Mucosa of descending colon (tissue), 3 donors: ENCODE results near the gene LOXL1. TPM values are rescaled to one million over a fixed set of nuclear protein-coding genes. Genes with fewer than 3 reads are reported as not detected.

ENCODE experiments used
- ATAC-seq: fragments of 200-7000 bp; cut with Tn5 transposase; one replicate; pipeline ENCODE4 v1.9.1; 2020; ENCODE audit warnings: mild to moderate bottlenecking, moderate library complexity
- DNase-seq, 3 donors: peaks; one replicate each; pipeline ENCODE4 v3.0.0-alpha.2; 2020
- H3K36me3 ChIP-seq: fragments of 200-600 bp; one replicate; pipeline ENCODE4 v1.8.0; 2021; ENCODE audit warnings: low read depth, mild to moderate bottlenecking
- H3K4me1 ChIP-seq: fragments of 200-600 bp; one replicate; pipeline ENCODE4 v1.8.0; 2021; ENCODE audit warnings: low read depth, mild to moderate bottlenecking
- H3K4me3 ChIP-seq: fragments of 200-600 bp; one replicate; pipeline ENCODE4 v1.8.0; 2021; ENCODE audit warnings: mild to moderate bottlenecking
- H3K9me3 ChIP-seq: fragments of 200-600 bp; one replicate; pipeline ENCODE4 v1.8.0; 2021; ENCODE audit warnings: mild to moderate bottlenecking
- CTCF ChIP-seq: fragments of 200-600 bp; IDR thresholded peaks from one replicate; pipeline ENCODE4 v1.8.0; 2022; ENCODE audit warnings: antibody characterized with exemption, mild to moderate bottlenecking
- intact Hi-C, 2 donors: fragments of 100-400 bp; cut with DNase I in 1 of 2; cut with micrococcal nuclease in 1 of 2; formaldehyde crosslinking; loops; one replicate each; pipeline versions ENCODE4 v1.11.0 to v1.11.1; 2022; cut with DNase I, micrococcal nuclease
- total RNA-seq, 3 donors: library from RNA; stranded (reverse); fragmentation: NEBNext Ultra II Directional in 2 of 3; extraction: Animal tissue kit (Norgen Biotek cat#: 25700) in 2 of 3; gene quantifications; one replicate each; pipeline versions ENCODE4 v1.2.1 to v1.2.4, GENCODE V29; 2021 to 2023
- donor health status: DM: no; HTN: no; CAD: no; lungs with moderate emphysema.
- donor health status: DM: no; HTN: no; CAD: no.
- donor health status: DM: no; HTN: yes; CAD: no.

LOXL1 gene
- total RNA-seq, 3 donors from 2014 or later = 0.87 to 7.9 (median 5.1) TPM

DNA sequence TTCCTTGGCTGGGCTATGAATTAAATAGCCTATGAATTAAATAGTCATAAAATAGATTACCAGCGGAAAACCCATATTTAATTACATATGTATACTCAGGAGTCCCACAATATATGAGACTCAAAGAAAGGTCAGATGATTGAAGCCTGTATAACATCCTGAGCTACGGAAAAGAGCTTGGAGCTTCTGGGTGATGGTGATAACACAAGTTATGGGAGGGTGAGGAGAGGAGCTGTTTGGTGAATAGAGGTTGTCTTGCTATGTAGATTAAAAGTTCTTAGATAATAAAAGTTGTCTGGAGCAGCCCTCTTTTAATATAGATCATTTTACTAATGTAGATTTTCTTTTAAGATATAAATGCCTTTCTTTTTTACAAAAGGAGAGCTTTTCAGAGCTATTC, 70.0 kb downstream of the LOXL1 start:
- intact Hi-C loops = no loop called here
- Histone ChIP-seq H3K4me1 (peaks cover 40% of the 10 kb centered on the region), H3K4me3 (no peak overlapping the region), H3K36me3 (no peaks in the 10 kb centered on the region), H3K9me3 (no peaks in the 10 kb centered on the region)
- no peak for TF ChIP-seq CTCF
- DNase-seq (no peak), ATAC-seq (no peak)

DNA sequence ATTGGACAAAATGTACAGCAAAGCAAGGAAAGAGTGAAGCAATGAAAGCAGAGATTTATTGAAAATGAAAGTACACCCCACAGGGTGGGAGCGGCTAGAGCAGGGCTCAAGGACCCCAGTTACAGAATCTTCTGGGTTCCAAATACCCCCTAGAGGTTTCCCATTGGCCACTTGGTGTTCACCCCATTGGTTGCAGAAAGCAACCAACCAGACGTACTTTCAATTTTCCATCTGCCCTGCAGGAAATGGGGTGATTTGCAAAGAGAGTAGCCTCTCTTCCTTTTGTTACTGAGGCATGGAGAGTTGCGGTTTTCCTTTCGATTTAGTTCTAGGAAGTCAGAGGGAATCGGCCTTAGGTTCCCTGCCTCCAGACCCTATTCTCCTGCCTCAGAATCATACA, 70.7 kb downstream of the LOXL1 start:
- peaks cover 40% of the 10 kb centered on the region for H3K4me1 ChIP-seq
- intact Hi-C loops = no loop called here
- no peak overlapping the region for H3K4me3 ChIP-seq
- no peaks in the 10 kb centered on the region for H3K9me3 ChIP-seq
- no peaks in the 10 kb centered on the region for H3K36me3 ChIP-seq
- no peak for TF ChIP-seq CTCF
- DNase-seq (no peak), ATAC-seq (peak; percentile 10)

- no peak overlapping the region for H3K4me3 ChIP-seq
- no peak for TF ChIP-seq CTCF
- intact Hi-C loops = no loop called here
- DNase-seq = no peak
- H3K36me3 ChIP-seq = no peaks in the 10 kb centered on the region
- H3K4me1 ChIP-seq = peaks cover 35% of the 10 kb centered on the region
- ATAC-seq = no peak
- no peaks in the 10 kb centered on the region for H3K9me3 ChIP-seq
These were observed 71.7 kb downstream of the LOXL1 start for GRCh38 chr15:73997986-73998385.

Other genes with a start within 250 kb of the LOXL1 start
- gene CD276, start 242.1 kb upstream of the LOXL1 start, total RNA-seq = 10 to 100 TPM; 26.2 to 39.2 (median 29.9) TPM
- 1 to 10 TPM in 2 of 3 donors, under 1 TPM in 1; 0.98 to 9.0 (median 1.8) TPM for gene INSYN1, start 173.1 kb upstream of the LOXL1 start, total RNA-seq
- not detected for gene TBC1D21, start 52.9 kb upstream of the LOXL1 start, total RNA-seq
- 10 to 100 TPM; 11.5 to 13.4 (median 12.4) TPM for gene STOML1, start 65.8 kb downstream of the LOXL1 start, total RNA-seq
- gene PML, start 68.3 kb downstream of the LOXL1 start, total RNA-seq = 10 to 100 TPM; 27.6 to 52.2 (median 35.6) TPM
- not detected for gene GOLGA6A, start 156.1 kb downstream of the LOXL1 start, total RNA-seq
- gene ISLR2, start 204.1 kb downstream of the LOXL1 start, total RNA-seq = 1 to 10 TPM in 2 of 3 donors, under 1 TPM in 1; 0.38 to 1.7 (median 1.1) TPM
- gene ISLR, start 247.2 kb downstream of the LOXL1 start, total RNA-seq = 10 to 100 TPM in 1 of 3 donors, 1 to 10 TPM in 2; 4.9 to 29.9 (median 7.4) TPM